Measurements from ENCODE around the gene TEX38. TPM values are rescaled to one million over a fixed set of nuclear protein-coding genes. Genes with fewer than 3 reads are reported as not detected.
A peak's percentile ranks its signal among the peaks of the same experiment; 100 is the strongest.
"Not testable (repeated sequence)": the region's sequence is repeated elsewhere in the genome, so short reads cannot be mapped to it uniquely, and the experiment has no call there.

Gene TEX38
- total RNA-seq, 1 experiment from 2014 or later = not detected

- DNase-seq (ENCODE audit: low read depth) = no peak
- in situ Hi-C loops (cut with HindIII; ENCODE audit: low pct_unique_long_range_greater_than_20kb, low sequenced_read_pairs) = no loop called here
Observed at GRCh38 chr1:46652321-46653100, 19.1 kb upstream of the TEX38 start.

- in situ Hi-C loops (cut with HindIII; ENCODE audit: low pct_unique_long_range_greater_than_20kb, low sequenced_read_pairs) = no loop called here
Observed at GRCh38 chr1:46653405-46653958, 18.2 kb upstream of the TEX38 start.

GRCh38 chr1:46654012-46654411 lies 17.6 kb upstream of the TEX38 start:
- in situ Hi-C loops (cut with HindIII; ENCODE audit: low pct_unique_long_range_greater_than_20kb, low sequenced_read_pairs) = no loop called here
- no peak for DNase-seq (ENCODE audit: low read depth)

More at GRCh38 chr1:46653405-46653958, 18.2 kb upstream of the TEX38 start:
- DNase-seq (ENCODE audit: low read depth) = no peak

GRCh38 chr1:46654698-46655097 lies 17.0 kb upstream of the TEX38 start:
- in situ Hi-C loops (cut with HindIII; ENCODE audit: low pct_unique_long_range_greater_than_20kb, low sequenced_read_pairs); DNase-seq (ENCODE audit: low read depth): not testable (repeated sequence)

- no peak for DNase-seq (ENCODE audit: low read depth)
- in situ Hi-C loops (cut with HindIII; ENCODE audit: low pct_unique_long_range_greater_than_20kb, low sequenced_read_pairs) = no loop called here
Observed at GRCh38 chr1:46655848-46656247, 15.8 kb upstream of the TEX38 start.

GRCh38 chr1:46656643-46657042 lies 15.0 kb upstream of the TEX38 start:
- in situ Hi-C loops (cut with HindIII; ENCODE audit: low pct_unique_long_range_greater_than_20kb, low sequenced_read_pairs) = no loop called here
- no peak for DNase-seq (ENCODE audit: low read depth)

GRCh38 chr1:46657775-46658174 lies 13.9 kb upstream of the TEX38 start:
- no peak for DNase-seq (ENCODE audit: low read depth)
- in situ Hi-C loops (cut with HindIII; ENCODE audit: low pct_unique_long_range_greater_than_20kb, low sequenced_read_pairs) = no loop called here

- in situ Hi-C loops (cut with HindIII; ENCODE audit: low pct_unique_long_range_greater_than_20kb, low sequenced_read_pairs) = no loop called here
- no peak for DNase-seq (ENCODE audit: low read depth)
Observed at GRCh38 chr1:46659307-46659870, 12.3 kb upstream of the TEX38 start.

GRCh38 chr1:46660116-46660515 lies 11.5 kb upstream of the TEX38 start:
- DNase-seq (ENCODE audit: low read depth); in situ Hi-C loops (cut with HindIII; ENCODE audit: low pct_unique_long_range_greater_than_20kb, low sequenced_read_pairs): not testable (repeated sequence)

GRCh38 chr1:46662919-46663318 lies 8.7 kb upstream of the TEX38 start:
- DNase-seq (ENCODE audit: low read depth); in situ Hi-C loops (cut with HindIII; ENCODE audit: low pct_unique_long_range_greater_than_20kb, low sequenced_read_pairs): not testable (repeated sequence)

- DNase-seq (ENCODE audit: low read depth) = no peak
- in situ Hi-C loops (cut with HindIII; ENCODE audit: low pct_unique_long_range_greater_than_20kb, low sequenced_read_pairs) = no loop called here
Observed at GRCh38 chr1:46665983-46666382, 5.7 kb upstream of the TEX38 start.

GRCh38 chr1:46667782-46668760 lies 3.6 kb upstream of the TEX38 start, which contains the start of gene ATPAF1:
ATPAF1 (minus strand) TSS chr1:46668364; CDS start chr1:46668322, 42 bp downstream.
- DNase-seq (ENCODE audit: low read depth) = peak; percentile 59

GRCh38 chr1:46670134-46670533 lies 1.5 kb upstream of the TEX38 start:
- no peak for DNase-seq (ENCODE audit: low read depth)

More at GRCh38 chr1:46667782-46668760, 3.6 kb upstream of the TEX38 start, which contains the start of gene ATPAF1:
- in situ Hi-C loops (cut with HindIII; ENCODE audit: low pct_unique_long_range_greater_than_20kb, low sequenced_read_pairs) = no loop called here

GRCh38 chr1:46672696-46673095 lies 1.0 kb downstream of the TEX38 start:
- in situ Hi-C loops (cut with HindIII; ENCODE audit: low pct_unique_long_range_greater_than_20kb, low sequenced_read_pairs) = no loop called here

More at GRCh38 chr1:46670134-46670533, 1.5 kb upstream of the TEX38 start:
- in situ Hi-C loops (cut with HindIII; ENCODE audit: low pct_unique_long_range_greater_than_20kb, low sequenced_read_pairs) = no loop called here

GRCh38 chr1:46673749-46674182 lies 2.1 kb downstream of the TEX38 start:
- in situ Hi-C loops (cut with HindIII; ENCODE audit: low pct_unique_long_range_greater_than_20kb, low sequenced_read_pairs) = no loop called here
- peak; percentile 26 for DNase-seq (ENCODE audit: low read depth)

More at GRCh38 chr1:46672696-46673095, 1.0 kb downstream of the TEX38 start:
- DNase-seq (ENCODE audit: low read depth) = no peak

- no peak for DNase-seq (ENCODE audit: low read depth)
- in situ Hi-C loops (cut with HindIII; ENCODE audit: low pct_unique_long_range_greater_than_20kb, low sequenced_read_pairs) = no loop called here
Observed at GRCh38 chr1:46675549-46676314, 4.1 kb downstream of the TEX38 start.

- DNase-seq (ENCODE audit: low read depth) = no peak
- in situ Hi-C loops (cut with HindIII; ENCODE audit: low pct_unique_long_range_greater_than_20kb, low sequenced_read_pairs) = no loop called here
Observed at GRCh38 chr1:46676531-46676930, 4.9 kb downstream of the TEX38 start.

Measured in Caki2 (cell line).